IMR-90 (cell line): Measurements from ENCODE around the gene PTP4A2. TPM values are rescaled to one million over a fixed set of nuclear protein-coding genes. Genes with fewer than 3 reads are reported as not detected.

ENCODE experiments used
- ATAC-seq: fragments of 200-7000 bp; cut with Tn5 transposase; 2 replicates; pipeline ENCODE4 v1.9.1; 2020; ENCODE audit warnings: low read depth, mild to moderate bottlenecking, moderate library complexity
- BruUV-seq: library from RNA; stranded (reverse); fragments of 400-500 nt; replicated peaks from 2 replicates; lab custom pipeline; 2021; lab: Mats Ljungman, UMichigan
- CTCF ChIA-PET: fragments of 300-600 bp; formaldehyde crosslinking; extraction: SDS; loops from one replicate; lab custom pipeline; 2021; ENCODE audit warnings: antibody characterized with exemption; lab: Yijun Ruan, JAX
- POLR2A ChIA-PET: fragments of 300-600 bp; sonication (Branson Sonifier 250); formaldehyde crosslinking; loops from one replicate; lab custom pipeline; 2022; ENCODE audit warnings: antibody characterized with exemption; ENCODE audit not compliant: unreplicated experiment; lab: Charles Lee
- DNase-seq: peaks from one replicate; pipeline ENCODE4 v3.0.0; 2013
- H2AFZ ChIP-seq: replicated peaks from 2 replicates; pipeline ENCODE3; 2013; ENCODE audit warnings: low read length, mild to moderate bottlenecking; ENCODE audit not compliant: poor library complexity
- H2AK5ac ChIP-seq: 2 replicates; pipeline ENCODE4 v1.6.1; 2013; ENCODE audit warnings: low read depth, low read length, inconsistent platforms
- H2AK9ac ChIP-seq: replicated peaks from 2 replicates; pipeline ENCODE3; 2013; ENCODE audit warnings: mild to moderate bottlenecking, low read depth, low read length, moderate library complexity; ENCODE audit not compliant: poor library complexity
- H2BK120ac ChIP-seq: 2 replicates; pipeline ENCODE4 v1.6.1; 2013; ENCODE audit warnings: low read depth, low read length, inconsistent platforms
- H2BK15ac ChIP-seq: 3 replicates; pipeline ENCODE4 v1.6.1; 2013; ENCODE audit warnings: low read depth, low read length, inconsistent platforms
- H2BK20ac ChIP-seq: 2 replicates; pipeline ENCODE4 v1.6.1; 2013; ENCODE audit warnings: low read depth, mild to moderate bottlenecking, inconsistent platforms, low read length, moderate library complexity
- H2BK5ac ChIP-seq: 2 replicates; pipeline ENCODE4 v1.6.1; 2013; ENCODE audit warnings: mild to moderate bottlenecking, low read depth, low read length, inconsistent platforms; ENCODE audit not compliant: poor library complexity, severe bottlenecking
- H3K14ac ChIP-seq: replicated peaks from 2 replicates; pipeline ENCODE4 v1.6.1; 2013; ENCODE audit warnings: low read depth, low read length, inconsistent platforms
- H3K18ac ChIP-seq: 2 replicates; pipeline ENCODE4 v1.6.1; 2013; ENCODE audit warnings: low read depth, low read length, control low read depth
- H3K23ac ChIP-seq: 2 replicates; pipeline ENCODE4 v1.6.1; 2013; ENCODE audit warnings: low read depth, low read length, inconsistent platforms
- H3K27ac ChIP-seq: 2 replicates; pipeline ENCODE4 v1.5.1; 2013; ENCODE audit warnings: mild to moderate bottlenecking, control low read depth, low read length; ENCODE audit not compliant: insufficient read depth
- H3K27me3 ChIP-seq: 2 replicates; pipeline ENCODE4 v1.6.1; 2013; ENCODE audit warnings: low read length; ENCODE audit not compliant: control insufficient read depth, insufficient read depth
- H3K36me3 ChIP-seq: 2 replicates; pipeline ENCODE4 v1.6.1; 2013; ENCODE audit warnings: low read length, mixed read lengths; ENCODE audit not compliant: control insufficient read depth, insufficient read depth
- H3K4ac ChIP-seq: 2 replicates; pipeline ENCODE4 v1.6.1; 2013; ENCODE audit warnings: low read depth, low read length, inconsistent platforms
- H3K4me1 ChIP-seq: 2 replicates; pipeline ENCODE4 v1.6.1; 2013; ENCODE audit warnings: low read length, mixed read lengths; ENCODE audit not compliant: control insufficient read depth, insufficient read depth
- H3K4me2 ChIP-seq: 2 replicates; pipeline ENCODE4 v1.6.1; 2013; ENCODE audit warnings: low read depth, mild to moderate bottlenecking, control low read depth, low read length, moderate library complexity
- H3K4me3 ChIP-seq: 2 replicates; pipeline ENCODE4 v1.5.1; 2013; ENCODE audit warnings: low read depth, mild to moderate bottlenecking, control low read depth, low read length, moderate library complexity; ENCODE audit not compliant: insufficient read depth
- H3K56ac ChIP-seq: 2 replicates; pipeline ENCODE4 v1.6.1; 2013; ENCODE audit warnings: low read length, inconsistent platforms; ENCODE audit not compliant: insufficient read depth; ENCODE audit errors: extremely low read depth
- H3K79me1 ChIP-seq, 2 experiments: 2 replicates each; pipeline ENCODE4 v1.6.1; 2013; ENCODE audit warnings: low read length in 2 of 2, inconsistent platforms in 1 of 2, low read depth in 1 of 2
- H3K9ac ChIP-seq: 2 replicates; pipeline ENCODE4 v1.6.1; 2013; ENCODE audit warnings: low read depth, low read length, control low read depth
- H3K9me1 ChIP-seq: 2 replicates; pipeline ENCODE4 v1.6.1; 2013; ENCODE audit warnings: low read length, inconsistent platforms; ENCODE audit not compliant: insufficient read depth
- H3K9me3 ChIP-seq: 2 replicates; pipeline ENCODE4 v1.6.1; 2013; ENCODE audit warnings: low read length; ENCODE audit not compliant: control insufficient read depth, insufficient read depth
- H4K20me1 ChIP-seq: 2 replicates; pipeline ENCODE4 v1.6.1; 2013; ENCODE audit warnings: low read length, inconsistent platforms; ENCODE audit not compliant: insufficient read depth
- H4K5ac ChIP-seq: 2 replicates; pipeline ENCODE4 v1.6.1; 2013; ENCODE audit warnings: mild to moderate bottlenecking, low read depth, low read length, control low read depth
- H4K8ac ChIP-seq, 2 experiments: 2 replicates each; pipeline ENCODE4 v1.6.1; 2013; ENCODE audit warnings: low read depth in 2 of 2, low read length in 2 of 2, control low read depth in 1 of 2, inconsistent platforms in 1 of 2
- H4K91ac ChIP-seq: 2 replicates; pipeline ENCODE4 v1.6.1; 2013; ENCODE audit warnings: low read depth, low read length, inconsistent platforms; ENCODE audit not compliant: insufficient read depth
- BHLHE40 ChIP-seq: fragments of 150-350 bp; IDR thresholded peaks from 2 replicates; pipeline ENCODE4 v1.6.1; 2016; ENCODE audit warnings: mild to moderate bottlenecking, low read depth, low read length
- CHD1 ChIP-seq: IDR thresholded peaks from 2 replicates; pipeline ENCODE4 v1.6.1; 2012; ENCODE audit warnings: low read depth, low read length, improper control_type of control experiment
- MXI1 ChIP-seq: IDR thresholded peaks from 2 replicates; pipeline ENCODE4 v1.6.1; 2012; ENCODE audit warnings: low read depth, mild to moderate bottlenecking, low read length, moderate library complexity, borderline replicate concordance
- RAD21 ChIP-seq: IDR thresholded peaks from 2 replicates; pipeline ENCODE4 v1.6.1; 2012; ENCODE audit warnings: low read length, improper control_type of control experiment
- RCOR1 ChIP-seq: IDR thresholded peaks from 2 replicates; pipeline ENCODE4 v1.6.1; 2012; ENCODE audit warnings: mild to moderate bottlenecking, low read length, improper control_type of control experiment; ENCODE audit not compliant: insufficient replicate concordance
- RFX5 ChIP-seq: IDR thresholded peaks from 2 replicates; pipeline ENCODE4 v1.8.0; 2012; ENCODE audit warnings: low read depth, mild to moderate bottlenecking, low read length, moderate library complexity
- SMC3 ChIP-seq: fragments of 150-350 bp; IDR thresholded peaks from 2 replicates; pipeline ENCODE4 v1.6.1; 2016; ENCODE audit warnings: low read depth, mild to moderate bottlenecking, antibody characterized with exemption, low read length, moderate library complexity
- USF2 ChIP-seq: fragments of 150-350 bp; IDR thresholded peaks from 2 replicates; pipeline ENCODE4 v1.6.1; 2017; ENCODE audit warnings: mild to moderate bottlenecking, antibody characterized with exemption, low read length, low read depth
- WGBS, 2 experiments: methylation state at CpG; one replicate each; pipeline versions ENCODE4 v1.1.5 to v1.1.7; 2013; ENCODE audit warnings: missing lambda C conversion rate in 2 of 2; ENCODE audit not compliant: insufficient read length in 1 of 2; ENCODE audit errors: extremely low coverage in 2 of 2; 5-methylcytosine and 5-hydroxymethylcytosine counted together
- dilution Hi-C: fragments of 300-500 bp; cut with HindIII; formaldehyde crosslinking; loops from one replicate; pipeline ENCODE4 v1.14.3; 2018; ENCODE audit warnings: low sequenced_read_pairs; ENCODE audit not compliant: unreplicated experiment
- in situ Hi-C: fragments of 300-500 bp; cut with MboI; formaldehyde crosslinking; loops from 3 replicates; pipeline ENCODE4 v1.14.3; 2019; ENCODE audit warnings: low sequenced_read_pairs, inconsistent platforms, mixed read lengths
- intact Hi-C: fragments of 100-400 bp; cut with micrococcal nuclease; formaldehyde crosslinking; loops from 2 replicates; pipeline ENCODE4 v1.10.0; 2022
- polyA plus RNA-seq, 3 experiments: library from polyadenylated mRNA; depleted of rRNA; stranded (reverse); fragments of >200 nt; gene quantifications; 2 replicates each; pipeline ENCODE4 v1.2.3, GENCODE V29; 2012; ENCODE audit warnings: low replicate concordance in 1 of 3
- total RNA-seq: library from RNA; depleted of rRNA; stranded (reverse); fragments of >200 nt; gene quantifications from 2 replicates; pipeline ENCODE4 v1.2.3, GENCODE V29; 2012
- TF ChIP-seq, protein P1 (sequence below): fragments of 150-350 bp; IDR thresholded peaks from 2 replicates; pipeline ENCODE4 v1.6.1; 2016; ENCODE audit warnings: low read depth, mild to moderate bottlenecking, low read length, moderate library complexity, borderline replicate concordance

PTP4A2 gene
- total and polyA plus RNA-seq, 2 of the 4 experiments (the other 2 are of a cell fraction), result 135 to 328 TPM

- no peak for TF ChIP-seq USF2
- no peak for TF ChIP-seq RCOR1
- TF ChIP-seq RFX5, result no peak
These were observed 36.2 kb downstream of the PTP4A2 start (continued) for GRCh38 chr1:31901838-31902509.

DNA sequence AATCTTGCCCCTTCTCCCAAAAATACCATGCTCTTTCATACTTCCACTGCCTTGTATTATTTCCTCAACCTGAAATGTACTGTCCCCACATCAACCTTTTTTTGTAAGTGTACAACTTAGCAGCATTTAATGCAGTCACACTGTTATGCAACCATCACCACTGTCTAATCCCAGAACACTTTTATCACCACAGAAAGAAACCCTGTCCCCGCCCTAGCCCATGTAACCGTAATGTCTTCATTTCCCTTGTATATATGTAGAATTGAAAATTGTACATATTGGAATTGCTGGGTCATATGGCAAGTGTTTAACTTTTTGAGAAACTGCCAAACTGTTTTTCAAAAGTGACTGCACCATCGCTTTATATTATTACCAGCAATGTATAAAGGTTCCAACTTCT lies 37.4 kb downstream of the PTP4A2 start:
- H3K4me1 ChIP-seq, result no peaks in the 10 kb centered on the region
- H2BK15ac ChIP-seq, result no peak overlapping the region
- H4K8ac ChIP-seq, result no peak overlapping the region
- peaks cover 5% of the 10 kb centered on the region; the same call in 1 of the 2 replicates for H3K9me1 ChIP-seq
- peaks cover 3% of the 10 kb centered on the region; the same call in 1 of the 2 replicates for H3K36me3 ChIP-seq
- intact Hi-C loops, result no loop called here
- in situ Hi-C loops, result no loop called here
- no peak overlapping the region for H3K27ac ChIP-seq
- DNase-seq (no peak), ATAC-seq (no peak)
- H2BK20ac ChIP-seq, result no peak overlapping the region
- no peak overlapping the region for H3K4me3 ChIP-seq
- CTCF ChIA-PET, result no interaction called here
- H4K91ac ChIP-seq, result no peak overlapping the region
- no peak overlapping the region for H2BK5ac ChIP-seq
- H2AK5ac ChIP-seq, result no peak overlapping the region
- H2BK120ac ChIP-seq, result no peak overlapping the region
- no peak overlapping the region for H3K18ac ChIP-seq
- no peak overlapping the region for H2AFZ ChIP-seq
- no peak overlapping the region for H3K23ac ChIP-seq
- H2AK9ac ChIP-seq, result no peak overlapping the region
- H4K5ac ChIP-seq, result no peak overlapping the region
- no peak overlapping the region for H3K14ac ChIP-seq
- no peak overlapping the region for H3K4ac ChIP-seq
- dilution Hi-C loops, result no loop called here
- BruUV-seq, result no TSS peak
- no peak overlapping the region for H3K9ac ChIP-seq
- H4K20me1 ChIP-seq, result no peaks in the 10 kb centered on the region
- H3K56ac ChIP-seq, result no peak overlapping the region
- no peak overlapping the region for H3K4me2 ChIP-seq
- no peaks in the 10 kb centered on the region for H3K27me3 ChIP-seq
- peaks cover 0 to 9% of the 10 kb centered on the region in 2 experiments; a peak in 2 of 4 replicates for H3K79me1 ChIP-seq
- TF ChIP-seq, protein P1, sequence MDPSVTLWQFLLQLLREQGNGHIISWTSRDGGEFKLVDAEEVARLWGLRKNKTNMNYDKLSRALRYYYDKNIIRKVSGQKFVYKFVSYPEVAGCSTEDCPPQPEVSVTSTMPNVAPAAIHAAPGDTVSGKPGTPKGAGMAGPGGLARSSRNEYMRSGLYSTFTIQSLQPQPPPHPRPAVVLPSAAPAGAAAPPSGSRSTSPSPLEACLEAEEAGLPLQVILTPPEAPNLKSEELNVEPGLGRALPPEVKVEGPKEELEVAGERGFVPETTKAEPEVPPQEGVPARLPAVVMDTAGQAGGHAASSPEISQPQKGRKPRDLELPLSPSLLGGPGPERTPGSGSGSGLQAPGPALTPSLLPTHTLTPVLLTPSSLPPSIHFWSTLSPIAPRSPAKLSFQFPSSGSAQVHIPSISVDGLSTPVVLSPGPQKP, result no peak
- TF ChIP-seq BHLHE40, result no peak
- TF ChIP-seq SMC3, result no peak
- TF ChIP-seq RAD21, result no peak
- TF ChIP-seq CHD1, result no peak
- no peak for TF ChIP-seq MXI1
- POLR2A ChIA-PET, result no interaction called here
- no CpG with 5 or more reads among the region's 3 CpGs for WGBS, 2 experiments
- peaks cover 3% of the 10 kb centered on the region; the same call in 1 of the 2 replicates for H3K9me3 ChIP-seq
